ENCODE measurements around the gene ISOC2.

ISOC2 gene

DNA sequence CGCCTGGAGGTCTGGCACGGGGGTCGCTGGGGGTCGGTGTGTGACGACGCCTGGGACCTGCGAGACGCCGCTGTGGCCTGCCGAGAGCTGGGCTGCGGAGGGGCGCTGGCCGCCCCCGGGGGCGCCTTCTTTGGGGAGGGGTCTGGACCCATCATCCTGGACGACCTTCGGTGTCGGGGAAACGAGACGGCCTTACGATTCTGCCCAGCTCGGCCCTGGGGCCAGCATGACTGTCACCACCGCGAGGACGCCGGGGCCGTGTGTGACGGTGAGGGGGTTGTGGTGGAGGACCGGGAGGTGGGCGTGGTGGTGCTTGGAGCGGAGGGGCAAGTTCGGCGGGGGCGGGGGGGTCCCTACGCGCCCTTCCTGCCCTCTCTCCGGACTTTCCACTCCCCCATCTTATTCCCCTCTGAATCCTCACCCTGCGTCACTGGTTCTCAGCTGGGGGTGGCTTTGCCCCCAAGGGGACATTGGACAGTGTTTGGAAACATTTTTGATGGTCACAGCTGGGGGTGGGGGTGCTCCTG lies 32.3 kb upstream of the ISOC2 start:
- TF ChIP-seq, protein P1, sequence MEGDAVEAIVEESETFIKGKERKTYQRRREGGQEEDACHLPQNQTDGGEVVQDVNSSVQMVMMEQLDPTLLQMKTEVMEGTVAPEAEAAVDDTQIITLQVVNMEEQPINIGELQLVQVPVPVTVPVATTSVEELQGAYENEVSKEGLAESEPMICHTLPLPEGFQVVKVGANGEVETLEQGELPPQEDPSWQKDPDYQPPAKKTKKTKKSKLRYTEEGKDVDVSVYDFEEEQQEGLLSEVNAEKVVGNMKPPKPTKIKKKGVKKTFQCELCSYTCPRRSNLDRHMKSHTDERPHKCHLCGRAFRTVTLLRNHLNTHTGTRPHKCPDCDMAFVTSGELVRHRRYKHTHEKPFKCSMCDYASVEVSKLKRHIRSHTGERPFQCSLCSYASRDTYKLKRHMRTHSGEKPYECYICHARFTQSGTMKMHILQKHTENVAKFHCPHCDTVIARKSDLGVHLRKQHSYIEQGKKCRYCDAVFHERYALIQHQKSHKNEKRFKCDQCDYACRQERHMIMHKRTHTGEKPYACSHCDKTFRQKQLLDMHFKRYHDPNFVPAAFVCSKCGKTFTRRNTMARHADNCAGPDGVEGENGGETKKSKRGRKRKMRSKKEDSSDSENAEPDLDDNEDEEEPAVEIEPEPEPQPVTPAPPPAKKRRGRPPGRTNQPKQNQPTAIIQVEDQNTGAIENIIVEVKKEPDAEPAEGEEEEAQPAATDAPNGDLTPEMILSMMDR (IDR thresholded peaks at IDR 0.05; ENCODE audit: low read length), result no peak
- no peak for TF ChIP-seq EZH2 (IDR thresholded peaks at IDR 0.05; ENCODE audit: borderline replicate concordance, low read length)
- no peaks in the 10 kb centered on the region for H3K4me1 ChIP-seq (ENCODE audit: insufficient read depth, low read length, severe bottlenecking)

DNA sequence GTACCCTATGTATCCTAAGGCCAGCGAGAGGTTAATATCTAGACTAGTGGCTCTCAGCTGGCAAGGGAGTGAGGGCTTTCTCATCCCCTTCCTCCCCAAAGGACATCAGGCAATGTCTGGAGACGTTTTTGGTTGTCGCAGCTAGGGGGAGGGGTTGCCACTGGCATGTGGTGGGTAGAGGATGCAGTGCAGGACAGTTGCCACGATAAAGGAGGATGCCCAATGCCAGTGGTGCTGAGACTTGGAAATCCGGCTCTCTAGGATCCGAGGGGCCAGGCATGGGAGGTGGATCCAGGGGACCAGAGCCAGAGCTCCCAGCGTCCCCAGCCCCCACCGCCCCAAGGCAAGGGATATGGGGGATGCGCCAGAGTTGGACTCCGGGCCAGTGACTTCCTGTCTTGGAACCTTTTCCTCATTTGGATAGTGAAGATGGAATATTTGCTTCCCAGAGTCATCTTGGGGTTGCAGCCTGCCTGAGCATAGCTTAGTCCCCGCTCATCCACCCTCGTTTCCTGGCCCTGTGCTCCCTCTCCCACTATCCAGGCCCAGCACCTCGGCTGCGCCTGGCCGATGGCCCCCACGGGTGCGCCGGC lies 31.7 kb upstream of the ISOC2 start:
- Histone ChIP-seq H3K9me3 (ENCODE audit: low read length) (no peaks in the 10 kb centered on the region), H4K20me1 (ENCODE audit: insufficient read depth, low read length) (no peaks in the 10 kb centered on the region), H3K4me1 (ENCODE audit: insufficient read depth, low read length, severe bottlenecking) (no peaks in the 10 kb centered on the region), H3K27ac (ENCODE audit: low read depth, low read length, poor library complexity, severe bottlenecking) (no peak overlapping the region), H3K9me2 (ENCODE audit: low read depth, low read length) (no peaks in the 10 kb centered on the region), H3K4me2 (ENCODE audit: low read length) (no peak overlapping the region), H3K9ac (ENCODE audit: low read length) (no peak overlapping the region), H3K4me3 (ENCODE audit: low read depth, low read length, poor library complexity, severe bottlenecking) (no peak overlapping the region), H3K27me3 (ENCODE audit: insufficient read depth, low read length) (peaks cover 10% of the 10 kb centered on the region; the same call in 1 of the 2 replicates), H2AFZ (ENCODE audit: low read length) (no peak overlapping the region), H3K36me3 (ENCODE audit: insufficient read depth, low read length) (no peaks in the 10 kb centered on the region), H3K79me2 (ENCODE audit: insufficient read depth, low read length) (no peaks in the 10 kb centered on the region), H3F3A (ENCODE audit: insufficient read depth, low read length) (no peaks in the 10 kb centered on the region)
- no peak for TF ChIP-seq EZH2 (IDR thresholded peaks at IDR 0.05; ENCODE audit: borderline replicate concordance, low read length)
- TF ChIP-seq, protein P1 (IDR thresholded peaks at IDR 0.05; ENCODE audit: low read length), result no peak

More for the DNA sequence above, 32.3 kb upstream of the ISOC2 start:
- Histone ChIP-seq H3K36me3 (ENCODE audit: insufficient read depth, low read length) (no peaks in the 10 kb centered on the region), H3K9me3 (ENCODE audit: low read length) (no peaks in the 10 kb centered on the region), H3K9ac (ENCODE audit: low read length) (no peak overlapping the region), H3K27ac (ENCODE audit: low read depth, low read length, poor library complexity, severe bottlenecking) (no peak overlapping the region), H3F3A (ENCODE audit: insufficient read depth, low read length) (no peaks in the 10 kb centered on the region), H4K20me1 (ENCODE audit: insufficient read depth, low read length) (no peaks in the 10 kb centered on the region), H3K79me2 (ENCODE audit: insufficient read depth, low read length) (no peaks in the 10 kb centered on the region), H2AFZ (ENCODE audit: low read length) (no peak overlapping the region), H3K9me2 (ENCODE audit: low read depth, low read length) (no peaks in the 10 kb centered on the region), H3K4me2 (ENCODE audit: low read length) (no peak overlapping the region), H3K4me3 (ENCODE audit: low read depth, low read length, poor library complexity, severe bottlenecking) (no peak overlapping the region), H3K27me3 (ENCODE audit: insufficient read depth, low read length) (peaks cover 10% of the 10 kb centered on the region; the same call in 1 of the 2 replicates)

DNA sequence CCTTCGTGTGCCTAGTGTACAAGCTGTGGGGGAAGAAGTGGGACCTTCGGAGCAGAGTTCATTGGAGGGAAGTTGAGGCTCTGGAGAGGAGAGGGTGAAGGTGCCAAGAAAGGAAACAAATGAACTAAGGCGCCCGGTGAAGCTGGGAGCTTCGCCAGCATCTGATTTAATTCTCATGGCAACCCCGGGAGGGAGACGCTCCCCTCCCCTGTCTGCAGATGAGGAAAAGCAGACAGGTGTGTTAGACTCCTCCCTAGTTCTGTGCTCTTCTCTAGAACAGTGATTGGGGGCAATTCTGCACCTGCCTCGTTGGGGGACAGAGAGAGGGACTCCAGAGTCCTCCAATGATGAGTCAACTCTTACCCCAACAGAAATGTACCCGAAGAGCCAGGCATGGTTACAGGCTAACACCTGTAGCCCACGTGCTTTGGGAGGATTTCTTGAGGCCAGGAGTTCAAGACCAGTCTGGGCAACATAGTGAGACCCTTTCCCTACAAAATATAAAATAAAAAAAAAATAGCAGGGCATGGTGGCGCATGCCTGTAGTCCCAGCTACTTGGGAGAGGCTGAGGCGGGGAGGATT lies 31.0 kb upstream of the ISOC2 start:
- H3K27ac ChIP-seq (ENCODE audit: low read depth, low read length, poor library complexity, severe bottlenecking), result no peak overlapping the region

More for the DNA sequence above, 31.0 kb upstream of the ISOC2 start:
- Histone ChIP-seq H2AFZ (ENCODE audit: low read length) (no peak overlapping the region), H3F3A (ENCODE audit: insufficient read depth, low read length) (no peaks in the 10 kb centered on the region), H3K4me2 (ENCODE audit: low read length) (no peak overlapping the region), H3K27me3 (ENCODE audit: insufficient read depth, low read length) (peaks cover 10% of the 10 kb centered on the region; the same call in 1 of the 2 replicates), H3K4me1 (ENCODE audit: insufficient read depth, low read length, severe bottlenecking) (no peaks in the 10 kb centered on the region), H3K4me3 (ENCODE audit: low read depth, low read length, poor library complexity, severe bottlenecking) (no peak overlapping the region), H3K9me3 (ENCODE audit: low read length) (no peaks in the 10 kb centered on the region), H3K79me2 (ENCODE audit: insufficient read depth, low read length) (no peaks in the 10 kb centered on the region), H3K36me3 (ENCODE audit: insufficient read depth, low read length) (no peaks in the 10 kb centered on the region), H3K9me2 (ENCODE audit: low read depth, low read length) (no peaks in the 10 kb centered on the region), H3K9ac (ENCODE audit: low read length) (no peak overlapping the region), H4K20me1 (ENCODE audit: insufficient read depth, low read length) (no peaks in the 10 kb centered on the region)
- TF ChIP-seq EZH2 (IDR thresholded peaks at IDR 0.05; ENCODE audit: borderline replicate concordance, low read length), result no peak
- TF ChIP-seq, protein P1 (IDR thresholded peaks at IDR 0.05; ENCODE audit: low read length), result no peak

Data from OCI-LY1 (cell line).